SK-N-SH treated with all-trans-retinoic acid at 6 μM for 48 hours (cell line): ENCODE results near the gene FUT1.

ENCODE experiments used
- ATAC-seq: fragments of 200-7000 bp; cut with Tn5 transposase; 3 replicates; pipeline ENCODE4 v1.9.1; 2020; ENCODE audit warnings: mild to moderate bottlenecking, moderate library complexity
- ARNTL ChIP-seq: fragments of 450-650 bp; formaldehyde crosslinking; IDR thresholded peaks from 2 replicates; pipeline ENCODE4 v1.5.0; 2020; ENCODE audit warnings: low read depth, mild to moderate bottlenecking, moderate library complexity, borderline replicate concordance
- BACH2 ChIP-seq: fragments of 250-450 bp; sonication (Bioruptor Pico); IDR thresholded peaks from 2 replicates; pipeline ENCODE4 v1.9.0; 2021; ENCODE audit warnings: mild to moderate bottlenecking, borderline replicate concordance
- CSDC2 ChIP-seq: fragments of 250-450 bp; sonication (Bioruptor Pico); IDR thresholded peaks from 2 replicates; pipeline ENCODE4 v1.5.0; 2020; ENCODE audit warnings: mild to moderate bottlenecking, moderate library complexity
- GLIS3 ChIP-seq: fragments of 250-450 bp; sonication (Bioruptor Pico); IDR thresholded peaks from 2 replicates; pipeline ENCODE4 v1.5.0; 2020; ENCODE audit warnings: mild to moderate bottlenecking, moderate library complexity
- OSR1 ChIP-seq: fragments of 250-450 bp; sonication (Bioruptor Pico); IDR thresholded peaks from 2 replicates; pipeline ENCODE4 v1.8.0; 2022; ENCODE audit warnings: moderate library complexity, mild to moderate bottlenecking, inconsistent platforms
- RARB ChIP-seq: fragments of 250-450 bp; sonication (Bioruptor Pico); IDR thresholded peaks from 2 replicates; pipeline ENCODE4 v1.8.0; 2021; ENCODE audit warnings: mild to moderate bottlenecking, moderate library complexity
- SNAI2 ChIP-seq: fragments of 250-450 bp; sonication (Bioruptor Pico); IDR thresholded peaks from 2 replicates; pipeline ENCODE4 v1.5.0; 2020; ENCODE audit warnings: mild to moderate bottlenecking, moderate library complexity
- TCF4 ChIP-seq: fragments of 250-450 bp; sonication (Bioruptor Pico); IDR thresholded peaks from 2 replicates; pipeline ENCODE4 v1.8.0; 2021; ENCODE audit warnings: mild to moderate bottlenecking, moderate library complexity, borderline replicate concordance
- TOX ChIP-seq: fragments of 250-450 bp; sonication (Bioruptor Pico); IDR thresholded peaks from 2 replicates; pipeline ENCODE4 v1.8.0; 2021; ENCODE audit warnings: mild to moderate bottlenecking, moderate library complexity, borderline replicate concordance
- ZFP3 ChIP-seq: fragments of 250-450 bp; sonication (Bioruptor Pico); IDR thresholded peaks from 2 replicates; pipeline ENCODE4 v1.5.0; 2020; ENCODE audit warnings: mild to moderate bottlenecking, moderate library complexity
- ZFP30 ChIP-seq: fragments of 450-650 bp; formaldehyde crosslinking; IDR thresholded peaks from 2 replicates; pipeline ENCODE4 v1.5.0; 2022; ENCODE audit warnings: mild to moderate bottlenecking, moderate library complexity
- ZNF565 ChIP-seq: fragments of 450-650 bp; formaldehyde crosslinking; conservative IDR thresholded peaks from 2 replicates; pipeline ENCODE4 v1.5.0; 2020; ENCODE audit warnings: low read depth, mild to moderate bottlenecking, moderate library complexity
- ZNF70 ChIP-seq: fragments of 450-650 bp; formaldehyde crosslinking; IDR thresholded peaks from 2 replicates; pipeline ENCODE4 v1.5.0; 2020; ENCODE audit warnings: mild to moderate bottlenecking, moderate library complexity
- TF ChIP-seq, protein P1 (sequence below): fragments of 250-450 bp; sonication (Bioruptor Pico); IDR thresholded peaks from 2 replicates; pipeline ENCODE4 v1.8.0; 2021; ENCODE audit warnings: low read depth, mild to moderate bottlenecking, moderate library complexity, borderline replicate concordance
- TF ChIP-seq, protein P2 (sequence below): fragments of 250-450 bp; sonication (Bioruptor Pico); IDR thresholded peaks from 2 replicates; pipeline ENCODE4 v1.5.0; 2020; ENCODE audit warnings: mild to moderate bottlenecking, moderate library complexity
- TF ChIP-seq, protein P3 (sequence below): fragments of 250-450 bp; sonication (Bioruptor Pico); IDR thresholded peaks from 2 replicates; pipeline ENCODE4 v1.5.1; 2021; ENCODE audit warnings: mild to moderate bottlenecking, moderate library complexity
- TF ChIP-seq, protein P4 (sequence below): fragments of 250-450 bp; sonication (Bioruptor Pico); IDR thresholded peaks from 2 replicates; pipeline ENCODE4 v1.8.0; 2020; ENCODE audit warnings: mild to moderate bottlenecking, moderate library complexity, borderline replicate concordance
- TF ChIP-seq, protein P5 (sequence below): fragments of 250-450 bp; sonication (Bioruptor Pico); IDR thresholded peaks from 2 replicates; pipeline ENCODE4 v1.5.1; 2020; ENCODE audit warnings: low read depth, mild to moderate bottlenecking, moderate library complexity

Gene FUT1

DNA sequence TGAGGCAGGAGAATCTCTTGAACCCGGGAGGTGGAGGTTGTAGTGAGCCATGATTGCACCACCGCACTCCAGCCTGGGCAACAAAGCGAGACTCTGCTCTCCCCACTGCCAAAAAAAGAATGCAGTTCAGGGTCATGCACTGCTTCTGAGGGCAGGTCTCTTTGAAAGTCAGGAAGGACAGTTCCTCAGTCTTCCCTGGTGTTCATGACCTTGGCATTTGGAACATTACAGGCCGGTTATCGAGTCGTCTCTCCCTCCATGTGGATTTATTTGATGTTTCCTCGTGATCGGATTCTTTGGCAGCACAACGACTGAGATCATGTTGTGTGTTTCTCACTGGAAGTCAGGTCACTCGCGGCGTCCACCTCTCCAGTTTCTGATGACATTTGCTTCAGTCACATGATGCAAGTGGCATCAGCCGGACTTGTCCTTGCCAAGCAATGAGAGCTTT lies 20.1 kb upstream of the FUT1 start (continued):
- TF ChIP-seq, protein P1, sequence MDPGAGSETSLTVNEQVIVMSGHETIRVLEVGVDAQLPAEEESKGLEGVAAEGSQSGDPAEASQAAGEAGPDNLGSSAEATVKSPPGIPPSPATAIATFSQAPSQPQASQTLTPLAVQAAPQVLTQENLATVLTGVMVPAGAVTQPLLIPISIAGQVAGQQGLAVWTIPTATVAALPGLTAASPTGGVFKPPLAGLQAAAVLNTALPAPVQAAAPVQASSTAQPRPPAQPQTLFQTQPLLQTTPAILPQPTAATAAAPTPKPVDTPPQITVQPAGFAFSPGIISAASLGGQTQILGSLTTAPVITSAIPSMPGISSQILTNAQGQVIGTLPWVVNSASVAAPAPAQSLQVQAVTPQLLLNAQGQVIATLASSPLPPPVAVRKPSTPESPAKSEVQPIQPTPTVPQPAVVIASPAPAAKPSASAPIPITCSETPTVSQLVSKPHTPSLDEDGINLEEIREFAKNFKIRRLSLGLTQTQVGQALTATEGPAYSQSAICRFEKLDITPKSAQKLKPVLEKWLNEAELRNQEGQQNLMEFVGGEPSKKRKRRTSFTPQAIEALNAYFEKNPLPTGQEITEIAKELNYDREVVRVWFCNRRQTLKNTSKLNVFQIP (CRISPR knock-in tag): no peak
- no peak for TF ChIP-seq SNAI2
- no peak for TF ChIP-seq TCF4 (CRISPR knock-in tag)

DNA sequence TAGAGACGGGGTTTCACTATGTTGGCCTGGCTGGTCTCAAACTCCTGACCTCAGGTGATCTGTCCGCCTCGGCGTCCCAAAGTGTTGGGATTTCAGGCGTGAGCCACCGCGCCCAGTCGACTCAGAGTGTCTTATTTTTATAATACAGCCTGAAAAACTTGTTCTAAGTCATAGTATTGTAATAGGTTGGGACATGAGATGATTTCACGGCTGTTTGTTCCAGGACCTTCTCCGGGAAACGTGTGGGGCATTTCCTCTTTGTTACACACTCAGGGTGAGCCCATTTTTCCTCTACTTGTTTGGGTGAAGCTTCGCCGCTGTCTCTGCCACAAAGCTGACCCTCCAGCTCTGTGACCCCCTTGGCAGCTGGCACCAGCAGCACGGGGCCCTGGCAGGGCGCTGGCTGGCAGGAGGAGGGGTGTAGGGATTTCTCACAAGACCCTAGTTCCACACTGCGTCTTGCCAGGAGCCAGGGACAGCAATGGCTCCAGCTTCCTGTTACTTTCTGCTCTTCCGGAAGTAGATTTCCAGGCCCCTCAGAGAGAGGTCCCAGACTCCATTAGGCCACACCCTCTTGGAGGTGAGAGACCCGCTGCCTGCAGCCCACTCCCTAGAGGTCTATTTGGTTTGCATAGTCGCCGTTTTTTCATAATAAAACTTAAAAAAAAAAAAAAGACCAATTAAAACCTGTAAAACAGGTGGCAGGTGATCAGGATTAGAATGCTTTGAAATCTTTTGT lies 18.5 kb upstream of the FUT1 start:
- ATAC-seq: no peak
- TF ChIP-seq RARB (CRISPR knock-in tag) (no peak), ZNF70 (no peak), SNAI2 (no peak), BACH2 (CRISPR knock-in tag) (no peak), ZFP3 (CRISPR knock-in tag) (no peak), ARNTL (CRISPR knock-in tag) (no peak), ZFP30 (CRISPR knock-in tag) (no peak), TOX (no peak), GLIS3 (CRISPR knock-in tag) (no peak), CSDC2 (no peak), OSR1 (CRISPR knock-in tag) (no peak), ZNF565 (CRISPR knock-in tag) (no peak)
- TF ChIP-seq, protein P2, sequence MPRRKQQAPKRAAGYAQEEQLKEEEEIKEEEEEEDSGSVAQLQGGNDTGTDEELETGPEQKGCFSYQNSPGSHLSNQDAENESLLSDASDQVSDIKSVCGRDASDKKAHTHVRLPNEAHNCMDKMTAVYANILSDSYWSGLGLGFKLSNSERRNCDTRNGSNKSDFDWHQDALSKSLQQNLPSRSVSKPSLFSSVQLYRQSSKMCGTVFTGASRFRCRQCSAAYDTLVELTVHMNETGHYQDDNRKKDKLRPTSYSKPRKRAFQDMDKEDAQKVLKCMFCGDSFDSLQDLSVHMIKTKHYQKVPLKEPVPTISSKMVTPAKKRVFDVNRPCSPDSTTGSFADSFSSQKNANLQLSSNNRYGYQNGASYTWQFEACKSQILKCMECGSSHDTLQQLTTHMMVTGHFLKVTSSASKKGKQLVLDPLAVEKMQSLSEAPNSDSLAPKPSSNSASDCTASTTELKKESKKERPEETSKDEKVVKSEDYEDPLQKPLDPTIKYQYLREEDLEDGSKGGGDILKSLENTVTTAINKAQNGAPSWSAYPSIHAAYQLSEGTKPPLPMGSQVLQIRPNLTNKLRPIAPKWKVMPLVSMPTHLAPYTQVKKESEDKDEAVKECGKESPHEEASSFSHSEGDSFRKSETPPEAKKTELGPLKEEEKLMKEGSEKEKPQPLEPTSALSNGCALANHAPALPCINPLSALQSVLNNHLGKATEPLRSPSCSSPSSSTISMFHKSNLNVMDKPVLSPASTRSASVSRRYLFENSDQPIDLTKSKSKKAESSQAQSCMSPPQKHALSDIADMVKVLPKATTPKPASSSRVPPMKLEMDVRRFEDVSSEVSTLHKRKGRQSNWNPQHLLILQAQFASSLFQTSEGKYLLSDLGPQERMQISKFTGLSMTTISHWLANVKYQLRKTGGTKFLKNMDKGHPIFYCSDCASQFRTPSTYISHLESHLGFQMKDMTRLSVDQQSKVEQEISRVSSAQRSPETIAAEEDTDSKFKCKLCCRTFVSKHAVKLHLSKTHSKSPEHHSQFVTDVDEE (CRISPR knock-in tag): no peak
- TF ChIP-seq, protein P3, sequence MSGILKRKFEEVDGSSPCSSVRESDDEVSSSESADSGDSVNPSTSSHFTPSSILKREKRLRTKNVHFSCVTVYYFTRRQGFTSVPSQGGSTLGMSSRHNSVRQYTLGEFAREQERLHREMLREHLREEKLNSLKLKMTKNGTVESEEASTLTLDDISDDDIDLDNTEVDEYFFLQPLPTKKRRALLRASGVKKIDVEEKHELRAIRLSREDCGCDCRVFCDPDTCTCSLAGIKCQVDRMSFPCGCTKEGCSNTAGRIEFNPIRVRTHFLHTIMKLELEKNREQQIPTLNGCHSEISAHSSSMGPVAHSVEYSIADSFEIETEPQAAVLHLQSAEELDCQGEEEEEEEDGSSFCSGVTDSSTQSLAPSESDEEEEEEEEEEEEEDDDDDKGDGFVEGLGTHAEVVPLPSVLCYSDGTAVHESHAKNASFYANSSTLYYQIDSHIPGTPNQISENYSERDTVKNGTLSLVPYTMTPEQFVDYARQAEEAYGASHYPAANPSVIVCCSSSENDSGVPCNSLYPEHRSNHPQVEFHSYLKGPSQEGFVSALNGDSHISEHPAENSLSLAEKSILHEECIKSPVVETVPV (CRISPR knock-in tag): no peak
- TF ChIP-seq, protein P4, sequence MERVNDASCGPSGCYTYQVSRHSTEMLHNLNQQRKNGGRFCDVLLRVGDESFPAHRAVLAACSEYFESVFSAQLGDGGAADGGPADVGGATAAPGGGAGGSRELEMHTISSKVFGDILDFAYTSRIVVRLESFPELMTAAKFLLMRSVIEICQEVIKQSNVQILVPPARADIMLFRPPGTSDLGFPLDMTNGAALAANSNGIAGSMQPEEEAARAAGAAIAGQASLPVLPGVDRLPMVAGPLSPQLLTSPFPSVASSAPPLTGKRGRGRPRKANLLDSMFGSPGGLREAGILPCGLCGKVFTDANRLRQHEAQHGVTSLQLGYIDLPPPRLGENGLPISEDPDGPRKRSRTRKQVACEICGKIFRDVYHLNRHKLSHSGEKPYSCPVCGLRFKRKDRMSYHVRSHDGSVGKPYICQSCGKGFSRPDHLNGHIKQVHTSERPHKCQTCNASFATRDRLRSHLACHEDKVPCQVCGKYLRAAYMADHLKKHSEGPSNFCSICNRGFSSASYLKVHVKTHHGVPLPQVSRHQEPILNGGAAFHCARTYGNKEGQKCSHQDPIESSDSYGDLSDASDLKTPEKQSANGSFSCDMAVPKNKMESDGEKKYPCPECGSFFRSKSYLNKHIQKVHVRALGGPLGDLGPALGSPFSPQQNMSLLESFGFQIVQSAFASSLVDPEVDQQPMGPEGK (CRISPR knock-in tag): no peak
- TF ChIP-seq, protein P1 (CRISPR knock-in tag): no peak
- TF ChIP-seq, protein P5, sequence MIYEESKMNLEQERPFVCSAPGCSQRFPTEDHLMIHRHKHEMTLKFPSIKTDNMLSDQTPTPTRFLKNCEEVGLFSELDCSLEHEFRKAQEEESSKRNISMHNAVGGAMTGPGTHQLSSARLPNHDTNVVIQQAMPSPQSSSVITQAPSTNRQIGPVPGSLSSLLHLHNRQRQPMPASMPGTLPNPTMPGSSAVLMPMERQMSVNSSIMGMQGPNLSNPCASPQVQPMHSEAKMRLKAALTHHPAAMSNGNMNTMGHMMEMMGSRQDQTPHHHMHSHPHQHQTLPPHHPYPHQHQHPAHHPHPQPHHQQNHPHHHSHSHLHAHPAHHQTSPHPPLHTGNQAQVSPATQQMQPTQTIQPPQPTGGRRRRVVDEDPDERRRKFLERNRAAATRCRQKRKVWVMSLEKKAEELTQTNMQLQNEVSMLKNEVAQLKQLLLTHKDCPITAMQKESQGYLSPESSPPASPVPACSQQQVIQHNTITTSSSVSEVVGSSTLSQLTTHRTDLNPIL (CRISPR knock-in tag): no peak
- TF ChIP-seq, all 23 proteins: peak for 0

DNA sequence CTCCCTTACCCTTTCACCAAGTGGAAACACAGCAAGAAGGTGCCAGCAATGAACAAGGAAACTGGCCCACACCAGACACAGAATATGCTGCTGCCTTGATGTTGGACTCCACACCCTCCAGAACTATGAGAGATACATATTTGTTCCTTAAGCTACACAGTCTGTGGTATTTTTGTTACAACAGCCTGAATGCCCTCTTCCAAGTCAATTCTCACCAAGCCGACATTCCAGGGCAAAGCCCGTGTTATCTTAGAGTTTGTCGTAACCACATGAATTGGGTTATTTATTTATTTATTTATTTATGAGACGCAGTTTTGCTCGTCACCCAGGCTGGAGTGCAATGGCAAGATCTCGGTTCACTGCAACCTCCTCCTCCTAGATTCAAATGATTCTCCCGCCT lies 17.8 kb upstream of the FUT1 start:
- peak; percentile 48; the same call in 2 of the 3 replicates for ATAC-seq
- no peak for TF ChIP-seq ZNF565 (CRISPR knock-in tag)
- TF ChIP-seq, protein P3 (CRISPR knock-in tag): no peak
- TF ChIP-seq OSR1 (CRISPR knock-in tag): no peak
- no peak for TF ChIP-seq TOX
- TF ChIP-seq RARB (CRISPR knock-in tag): no peak
- TF ChIP-seq, protein P2 (CRISPR knock-in tag): no peak
- TF ChIP-seq ZFP30 (CRISPR knock-in tag): no peak
- TF ChIP-seq TCF4 (CRISPR knock-in tag): no peak
